Stomach smooth muscle (tissue), 2 donors: ENCODE measurements around the gene PDE1C.

Experiments
- H3K27ac ChIP-seq: one replicate; pipeline ENCODE4 v1.7.0; 2013; ENCODE audit warnings: mild to moderate bottlenecking, low read length, inconsistent platforms
- H3K27me3 ChIP-seq, 2 donors: one replicate each; pipeline ENCODE4 v1.7.0; 2013; ENCODE audit warnings: low read length in 2 of 2; ENCODE audit not compliant: insufficient read depth in 2 of 2, control insufficient read depth in 1 of 2
- H3K36me3 ChIP-seq, 2 donors: one replicate each; pipeline ENCODE4 v1.7.0; 2013; ENCODE audit warnings: low read length in 2 of 2; ENCODE audit not compliant: control insufficient read depth in 2 of 2, insufficient read depth in 2 of 2
- H3K4me1 ChIP-seq: one replicate; pipeline ENCODE4 v1.7.0; 2013; ENCODE audit warnings: low read length; ENCODE audit not compliant: control insufficient read depth, insufficient read depth
- H3K4me3 ChIP-seq, 2 donors: one replicate each; pipeline ENCODE4 v1.7.0; 2013; ENCODE audit warnings: low read length in 2 of 2
- H3K9ac ChIP-seq, 2 donors: one replicate each; pipeline ENCODE4 v1.7.0; 2013; ENCODE audit warnings: low read length in 2 of 2, mild to moderate bottlenecking in 1 of 2
- H3K9me3 ChIP-seq, 2 donors: one replicate each; pipeline ENCODE4 v1.7.0; 2013; ENCODE audit warnings: low read length in 2 of 2; ENCODE audit not compliant: control insufficient read depth in 2 of 2
- donor health status: healthy.
- donor health status: Pancreatic carcinoma.

PDE1C gene

DNA sequence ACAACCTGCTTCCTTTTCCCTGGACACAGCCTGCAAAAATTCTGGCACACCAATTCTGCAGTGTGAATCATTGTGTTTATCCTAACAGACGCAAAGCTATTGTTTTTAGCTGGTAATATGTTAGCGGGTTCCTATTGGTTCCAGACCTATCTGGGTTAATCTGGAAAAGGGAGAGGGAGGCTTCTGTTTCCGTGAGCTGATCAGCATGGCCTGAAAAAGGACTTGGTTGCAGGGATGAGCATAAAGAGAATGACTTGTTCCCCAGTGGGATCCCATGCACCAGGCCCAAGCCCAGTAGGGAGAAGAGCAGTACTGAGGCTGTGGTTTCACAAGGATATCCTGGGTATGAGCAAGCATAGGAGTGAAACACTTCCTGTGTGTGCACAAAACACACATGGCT lies 78.4 kb downstream of the PDE1C start:
- no peak overlapping the region for H3K4me3 ChIP-seq
- H3K9me3 ChIP-seq, result no peaks in the 10 kb centered on the region
- no peaks in the 10 kb centered on the region for H3K4me1 ChIP-seq
- no peak overlapping the region for H3K27ac ChIP-seq
- no peaks in the 10 kb centered on the region for H3K36me3 ChIP-seq
- H3K27me3 ChIP-seq, result no peaks in the 10 kb centered on the region
- H3K9ac ChIP-seq, result no peak overlapping the region

GRCh38 chr7:31991406-31991805 lies 78.8 kb downstream of the PDE1C start:
- no peaks in the 10 kb centered on the region for H3K9me3 ChIP-seq
- H3K4me3 ChIP-seq, result no peak overlapping the region
- no peaks in the 10 kb centered on the region for H3K4me1 ChIP-seq
- H3K9ac ChIP-seq, result no peak overlapping the region
- H3K27ac ChIP-seq, result no peak overlapping the region
- no peaks in the 10 kb centered on the region for H3K27me3 ChIP-seq
- no peaks in the 10 kb centered on the region for H3K36me3 ChIP-seq

GRCh38 chr7:31986878-31987518 lies 83.2 kb downstream of the PDE1C start:
- Histone ChIP-seq H3K9ac (no peak overlapping the region), H3K4me1 (no peaks in the 10 kb centered on the region), H3K9me3 (no peaks in the 10 kb centered on the region), H3K27ac (no peak overlapping the region), H3K4me3 (no peak overlapping the region), H3K36me3 (no peaks in the 10 kb centered on the region), H3K27me3 (no peaks in the 10 kb centered on the region)

GRCh38 chr7:31982962-31983361 lies 87.2 kb downstream of the PDE1C start:
- no peaks in the 10 kb centered on the region for H3K9me3 ChIP-seq
- no peak overlapping the region for H3K27ac ChIP-seq
- no peaks in the 10 kb centered on the region for H3K4me1 ChIP-seq
- no peak overlapping the region for H3K9ac ChIP-seq
- H3K36me3 ChIP-seq, result no peaks in the 10 kb centered on the region
- no peak overlapping the region for H3K4me3 ChIP-seq
- no peaks in the 10 kb centered on the region for H3K27me3 ChIP-seq

- Histone ChIP-seq H3K4me1 (no peaks in the 10 kb centered on the region), H3K9me3 (no peaks in the 10 kb centered on the region), H3K4me3 (no peak overlapping the region), H3K27ac (no peak overlapping the region), H3K27me3 (no peaks in the 10 kb centered on the region), H3K36me3 (no peaks in the 10 kb centered on the region), H3K9ac (no peak overlapping the region)
Observed at GRCh38 chr7:31981874-31982390, 88.3 kb downstream of the PDE1C start.

DNA sequence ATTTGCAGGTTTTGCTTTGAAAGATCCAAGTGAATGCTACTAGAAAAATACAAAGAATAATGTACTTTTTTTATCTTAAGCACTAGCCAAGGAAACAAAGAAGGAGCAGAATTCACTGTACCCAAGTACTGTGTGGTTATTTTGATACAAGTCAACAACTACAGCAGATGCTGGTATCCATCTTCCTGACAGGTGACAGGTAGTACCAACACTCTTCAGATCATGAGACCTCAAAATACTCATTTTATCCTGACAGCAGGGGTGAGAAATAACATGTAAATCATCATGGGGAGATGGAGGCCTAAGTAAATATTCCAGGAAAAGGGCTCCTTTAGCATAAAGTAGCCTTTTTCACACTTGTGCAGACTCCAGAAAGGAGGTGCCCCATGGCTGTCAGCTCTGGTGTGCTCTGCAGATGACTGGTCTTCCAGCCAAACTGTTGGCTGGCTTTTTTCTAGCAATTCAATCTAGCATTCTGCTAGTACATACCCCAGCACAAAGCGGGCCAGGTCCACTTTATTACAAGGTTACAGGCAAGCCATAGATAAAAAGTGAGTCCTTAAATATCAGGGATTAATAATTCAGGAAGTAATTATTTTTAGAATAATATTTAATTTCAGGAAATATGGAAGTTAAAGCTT lies 90.4 kb downstream of the PDE1C start:
- Histone ChIP-seq H3K4me1 (no peaks in the 10 kb centered on the region), H3K4me3 (no peak overlapping the region), H3K27me3 (no peaks in the 10 kb centered on the region), H3K9ac (no peak overlapping the region), H3K36me3 (no peaks in the 10 kb centered on the region), H3K9me3 (peaks cover 0 to 3% of the 10 kb centered on the region in 2 donors), H3K27ac (no peak overlapping the region)

DNA sequence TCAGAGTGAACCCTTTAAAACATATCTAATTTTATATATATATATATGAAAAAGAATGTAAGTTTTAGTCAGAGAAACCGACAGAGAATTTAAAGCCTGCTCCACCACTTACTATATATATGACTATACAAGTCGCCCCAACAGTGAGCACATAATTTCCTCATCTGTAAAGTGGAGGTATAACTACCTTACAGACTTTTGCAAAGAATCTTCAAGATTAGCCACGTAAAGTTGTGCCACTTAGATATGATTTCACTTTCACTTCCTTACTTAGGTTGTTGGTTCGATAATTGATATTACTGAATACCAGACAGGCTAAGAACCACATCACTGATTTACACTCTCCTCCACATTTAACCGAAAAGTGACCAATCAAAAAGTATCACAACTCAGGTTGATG lies 94.7 kb downstream of the PDE1C start:
- Histone ChIP-seq H3K27ac (no peak overlapping the region), H3K27me3 (no peaks in the 10 kb centered on the region), H3K4me1 (no peaks in the 10 kb centered on the region), H3K4me3 (no peak overlapping the region), H3K9me3 (peaks cover 0 to 3% of the 10 kb centered on the region in 2 donors), H3K36me3 (no peaks in the 10 kb centered on the region), H3K9ac (no peak overlapping the region)

DNA sequence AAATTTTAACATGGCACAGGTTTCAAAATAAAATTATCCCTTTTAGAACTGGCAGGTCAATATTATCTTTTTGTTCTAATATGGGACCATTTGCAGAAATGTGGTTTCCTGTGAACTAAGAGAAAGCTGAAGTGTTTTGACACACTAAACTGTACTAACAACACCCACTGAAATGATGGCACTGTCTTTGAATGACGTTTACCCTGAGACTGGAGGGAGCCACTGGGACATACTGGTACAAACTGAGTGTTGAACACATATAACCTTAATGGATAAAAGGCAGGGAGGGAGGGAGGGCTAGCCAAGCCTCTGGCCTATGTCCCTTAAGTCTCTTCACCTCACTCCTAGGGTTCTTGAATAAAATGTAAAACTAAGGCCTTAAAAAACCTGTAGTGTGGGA lies 95.9 kb downstream of the PDE1C start:
- no peaks in the 10 kb centered on the region for H3K4me1 ChIP-seq
- no peaks in the 10 kb centered on the region for H3K27me3 ChIP-seq
- H3K27ac ChIP-seq, result no peak overlapping the region

GRCh38 chr7:31971049-31971667 lies 99.0 kb downstream of the PDE1C start:
- H3K9ac ChIP-seq, result no peak overlapping the region
- no peak overlapping the region for H3K4me3 ChIP-seq
- H3K9me3 ChIP-seq, result no peaks in the 10 kb centered on the region
- H3K27ac ChIP-seq, result no peak overlapping the region
- H3K36me3 ChIP-seq, result no peaks in the 10 kb centered on the region
- no peaks in the 10 kb centered on the region for H3K27me3 ChIP-seq
- H3K4me1 ChIP-seq, result no peaks in the 10 kb centered on the region

More for the DNA sequence above, 95.9 kb downstream of the PDE1C start:
- peaks cover 0 to 3% of the 10 kb centered on the region in 2 donors for H3K9me3 ChIP-seq
- H3K9ac ChIP-seq, result no peak overlapping the region
- H3K36me3 ChIP-seq, result no peaks in the 10 kb centered on the region
- no peak overlapping the region for H3K4me3 ChIP-seq

DNA sequence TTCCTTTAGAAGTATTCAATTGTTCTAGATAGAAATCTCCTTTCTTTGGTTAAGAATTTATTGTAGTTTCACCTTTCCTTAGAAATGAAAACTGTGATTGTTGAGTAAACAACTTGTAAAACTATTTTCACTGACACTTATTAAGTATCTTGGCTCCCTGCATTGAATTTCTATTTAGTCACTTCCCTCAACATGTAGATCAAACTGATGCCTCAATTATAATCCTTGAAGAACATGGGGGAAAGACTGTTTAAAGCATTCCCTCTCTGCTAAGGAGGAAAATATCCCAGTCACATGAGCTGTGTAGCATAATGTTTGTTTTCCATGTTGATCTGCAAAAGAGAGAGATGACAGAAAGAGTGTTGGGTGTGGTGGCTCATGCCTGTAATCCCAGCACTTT lies 99.7 kb downstream of the PDE1C start:
- Histone ChIP-seq H3K9me3 (no peaks in the 10 kb centered on the region), H3K27me3 (no peaks in the 10 kb centered on the region)

More for the DNA sequence above, 99.7 kb downstream of the PDE1C start:
- H3K36me3 ChIP-seq, result no peaks in the 10 kb centered on the region
- H3K27ac ChIP-seq, result no peak overlapping the region
- no peak overlapping the region for H3K9ac ChIP-seq
- no peaks in the 10 kb centered on the region for H3K4me1 ChIP-seq
- H3K4me3 ChIP-seq, result no peak overlapping the region
